ENCODE data around the gene RPUSD3. TPM values are rescaled to one million over a fixed set of nuclear protein-coding genes. Genes with fewer than 3 reads are reported as not detected.

RPUSD3 gene
- total and polyA plus RNA-seq, 9 of the 15 experiments (the other 6 are each of a cell fraction or from before 2014, with no cell fraction given), result 13.8 to 99.0 (median 59.3) TPM

DNA sequence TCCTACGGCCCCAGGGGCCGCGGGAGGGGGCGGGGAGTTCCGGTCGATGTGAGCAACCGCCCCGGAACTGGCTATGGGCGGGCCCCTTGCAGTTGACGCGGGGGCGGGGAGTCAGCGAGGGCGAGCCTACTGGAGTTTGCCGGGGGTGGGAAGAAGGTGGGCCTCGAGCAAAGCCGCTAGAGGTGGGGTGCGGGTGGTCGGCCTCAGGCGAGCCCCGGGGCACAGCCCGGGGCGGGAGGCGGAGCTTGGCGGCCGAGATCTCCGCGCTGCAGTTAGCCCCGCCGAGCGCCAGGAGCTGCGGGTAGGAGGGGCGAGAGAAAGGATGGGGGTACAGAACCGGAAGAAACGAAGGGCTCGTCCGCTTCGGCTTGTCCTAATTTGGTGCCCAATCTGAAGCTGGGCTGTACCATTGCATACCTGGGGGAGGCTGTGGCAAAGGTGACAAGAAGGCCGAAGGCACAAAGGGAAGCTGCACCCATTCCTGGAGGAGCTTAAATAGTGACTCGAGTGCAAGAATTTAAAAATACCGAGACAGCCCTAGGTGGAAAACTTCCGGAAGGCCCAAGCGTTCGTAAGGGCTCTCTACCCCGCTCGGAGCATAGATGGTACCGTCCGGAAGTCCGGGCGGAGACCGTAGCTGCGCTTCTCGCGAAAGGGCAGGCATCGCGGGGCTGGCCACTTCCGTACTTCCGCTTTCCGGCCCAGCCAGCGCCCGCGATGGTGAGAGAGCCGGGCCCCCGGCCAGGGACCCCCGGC, 51.2 kb downstream of the RPUSD3 start, which contains the start of the genes ARPC4 and TADA3 (continued):
- no peak for TF ChIP-seq TCF3 (CRISPR knock-in tag; IDR thresholded peaks at IDR 0.05)
- no peak for TF ChIP-seq NR1H2 (CRISPR knock-in tag; IDR thresholded peaks at IDR 0.05)
- TF ChIP-seq, protein P1, sequence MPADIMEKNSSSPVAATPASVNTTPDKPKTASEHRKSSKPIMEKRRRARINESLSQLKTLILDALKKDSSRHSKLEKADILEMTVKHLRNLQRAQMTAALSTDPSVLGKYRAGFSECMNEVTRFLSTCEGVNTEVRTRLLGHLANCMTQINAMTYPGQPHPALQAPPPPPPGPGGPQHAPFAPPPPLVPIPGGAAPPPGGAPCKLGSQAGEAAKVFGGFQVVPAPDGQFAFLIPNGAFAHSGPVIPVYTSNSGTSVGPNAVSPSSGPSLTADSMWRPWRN (IDR thresholded peaks at IDR 0.05; ENCODE audit: low read depth), result no peak
- peak; percentile 99 for TF ChIP-seq SRF (CRISPR knock-in tag; IDR thresholded peaks at IDR 0.05)
- peak; percentile 93 for TF ChIP-seq POLR2AphosphoS5 (IDR thresholded peaks at IDR 0.05; ENCODE audit: control insufficient read depth, insufficient read depth, low read depth, low read length)
- no peak for TF ChIP-seq HLTF (IDR thresholded peaks at IDR 0.05)
- peak; percentile 89 for TF ChIP-seq SPI1 (IDR thresholded peaks at IDR 0.05; ENCODE audit: borderline replicate concordance, low read depth, low read length)
- no peak for TF ChIP-seq SRSF7 (optimal IDR thresholded peaks at IDR 0.05; ENCODE audit: low read depth, low read length)
- TF ChIP-seq ERF (CRISPR knock-in tag; IDR thresholded peaks at IDR 0.05), result no peak
- no peak for TF ChIP-seq MED1 (CRISPR knock-in tag; IDR thresholded peaks at IDR 0.05; ENCODE audit: borderline replicate concordance)
- peak; percentile 62; the same call in 1 of the 2 replicates for TF ChIP-seq C11orf30 (IDR thresholded peaks at IDR 0.05; ENCODE audit: low read depth)
- TF ChIP-seq ZNF583 (CRISPR knock-in tag; IDR thresholded peaks at IDR 0.05), result no peak
- no peak for TF ChIP-seq SMARCC2 (IDR thresholded peaks at IDR 0.05; ENCODE audit: low read depth)
- TF ChIP-seq ZNF644 (tag; IDR thresholded peaks at IDR 0.05; ENCODE audit: low read depth), result no peak
- peak; percentile 48; the same call in 1 of the 2 replicates for TF ChIP-seq SP1 (CRISPR knock-in tag; IDR thresholded peaks at IDR 0.05)
- TF ChIP-seq ZEB2 (IDR thresholded peaks at IDR 0.05), result no peak; the same call in 1 of the 2 replicates
- no peak for TF ChIP-seq ZNF280A (IDR thresholded peaks at IDR 0.05; ENCODE audit: low read depth, partially characterized antibody)
- TF ChIP-seq ARID3A (IDR thresholded peaks at IDR 0.05; ENCODE audit: borderline replicate concordance, low read depth, low read length), result no peak; the same call in 1 of the 2 replicates
- peak; percentile 28; the same call in 1 of the 2 replicates for TF ChIP-seq RNF2 (IDR thresholded peaks at IDR 0.05)
- no peak for TF ChIP-seq XRCC3 (IDR thresholded peaks at IDR 0.05)
- TF ChIP-seq NFIX (CRISPR knock-in tag; IDR thresholded peaks at IDR 0.05; ENCODE audit: low read depth), result 0 out of 2 replicates have a peak, but pooled peaks have one; percentile 5
- TF ChIP-seq ZNF316 (IDR thresholded peaks at IDR 0.05), result no peak
- no peak for TF ChIP-seq CHD1 (IDR thresholded peaks at IDR 0.05; ENCODE audit: low read length)
- TF ChIP-seq, protein P2, sequence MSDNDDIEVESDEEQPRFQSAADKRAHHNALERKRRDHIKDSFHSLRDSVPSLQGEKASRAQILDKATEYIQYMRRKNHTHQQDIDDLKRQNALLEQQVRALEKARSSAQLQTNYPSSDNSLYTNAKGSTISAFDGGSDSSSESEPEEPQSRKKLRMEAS (CRISPR knock-in tag; IDR thresholded peaks at IDR 0.05), result no peak
- TF ChIP-seq BRCA1 (IDR thresholded peaks at IDR 0.05), result no peak
- no peak for TF ChIP-seq BRCA1 (CRISPR knock-in tag; IDR thresholded peaks at IDR 0.05)
- TF ChIP-seq SAFB (IDR thresholded peaks at IDR 0.05; ENCODE audit: borderline replicate concordance, low read depth, low read length), result no peak

All from K562 (cell line).